ENCODE data around the gene MAP2K3.
"Not testable (repeated sequence)": the region's sequence is repeated elsewhere in the genome, so short reads cannot be mapped to it uniquely, and the experiment has no call there.

Gene MAP2K3

DNA sequence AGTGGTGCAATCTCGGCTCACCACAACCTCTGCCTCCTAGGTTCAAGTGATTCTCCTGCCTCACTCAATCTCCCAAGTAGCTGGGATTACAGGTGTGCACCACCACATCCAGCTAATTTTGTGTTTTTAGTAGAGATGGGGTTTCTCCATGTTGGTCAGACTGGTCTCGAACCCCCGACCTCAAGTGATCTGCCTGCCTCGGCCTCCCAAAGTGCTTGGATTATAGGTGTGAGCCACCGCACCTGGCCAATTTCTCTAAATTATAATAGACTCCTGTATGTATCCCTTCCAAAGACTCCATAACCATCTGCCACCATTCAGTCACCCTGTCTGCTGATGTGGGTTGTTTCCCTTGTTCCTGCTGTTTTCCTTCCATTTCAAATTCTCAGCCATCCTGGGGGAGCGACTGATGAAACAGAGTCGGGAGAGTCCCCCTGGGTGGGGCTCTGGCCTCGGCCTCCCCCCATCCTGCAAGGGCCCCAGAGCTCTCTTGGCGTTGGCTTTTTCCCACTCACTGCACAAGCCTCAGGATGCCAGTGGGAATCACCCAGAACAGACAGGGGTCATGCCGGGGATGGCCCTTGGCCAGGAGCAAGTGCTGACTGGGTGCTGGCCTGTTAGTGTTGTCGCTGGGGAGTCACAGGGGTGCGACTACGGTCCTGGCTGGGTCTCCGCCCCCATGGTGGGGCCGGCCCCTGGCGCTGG lies 25.7 kb downstream of the MAP2K3 start:
- DNase-seq (ENCODE audit: low spot score) = peak; percentile 62

DNA sequence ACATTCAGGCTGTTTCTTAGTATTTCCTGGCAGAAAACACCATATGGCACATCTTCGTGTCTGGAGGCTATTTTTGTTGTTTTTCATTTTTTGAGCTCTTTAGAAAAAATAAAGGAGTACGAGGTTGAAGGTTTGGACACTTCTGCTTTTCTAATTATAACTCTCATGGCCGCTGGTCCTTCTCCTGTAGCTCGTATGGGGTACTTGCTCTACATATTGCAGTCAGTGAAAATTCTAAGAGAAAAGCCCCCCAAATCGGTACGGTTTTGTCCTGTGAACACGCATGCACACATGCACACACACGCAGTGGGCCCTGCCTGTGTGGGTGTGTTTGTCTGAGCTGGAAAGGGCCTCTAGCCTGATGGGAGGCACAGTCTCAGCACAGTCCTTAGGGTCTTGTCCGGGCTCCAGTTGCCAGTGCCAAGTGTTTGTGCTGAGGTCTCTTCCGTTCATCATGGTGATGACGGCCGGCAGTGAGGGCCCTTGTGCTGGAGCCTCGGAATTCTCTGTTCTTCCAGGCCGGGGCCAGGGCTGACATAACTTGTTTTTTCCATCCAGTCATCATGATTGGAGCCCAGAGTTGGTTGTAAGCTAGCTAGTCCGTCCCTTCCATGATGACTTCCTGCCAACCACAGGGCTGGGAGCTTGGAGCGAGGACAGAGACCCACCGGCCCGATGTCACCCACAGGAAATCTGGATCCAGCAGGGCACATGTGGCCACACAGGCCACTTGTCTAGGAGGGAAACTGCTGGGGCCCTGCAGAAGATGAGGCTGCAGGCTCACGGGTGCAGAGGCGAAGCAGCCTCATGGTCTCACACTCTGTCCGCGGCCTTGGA lies 26.5 kb downstream of the MAP2K3 start:
- peak; percentile 58 for DNase-seq (ENCODE audit: low spot score)

DNA sequence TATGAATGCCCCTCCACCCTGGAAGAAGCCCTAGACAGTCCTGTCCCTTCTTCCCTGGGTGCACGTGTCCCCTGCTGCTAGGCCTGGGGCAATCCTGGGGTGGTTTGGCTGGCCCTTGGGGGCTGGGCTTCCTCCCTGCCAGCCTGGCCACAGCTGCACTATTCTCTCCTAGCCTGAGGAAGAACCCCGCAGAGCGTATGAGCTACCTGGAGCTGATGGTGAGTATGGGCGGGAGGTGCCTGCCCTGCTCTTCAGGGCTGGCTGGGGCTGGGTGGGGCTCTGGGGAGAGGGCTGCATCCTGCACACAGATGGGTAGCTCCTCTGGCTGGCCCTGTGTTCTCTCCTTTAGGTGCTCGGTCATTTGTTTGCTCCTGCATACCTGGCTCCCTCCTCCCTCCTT lies 28.8 kb downstream of the MAP2K3 start:
- DNase-seq (ENCODE audit: low spot score) = no peak

DNA sequence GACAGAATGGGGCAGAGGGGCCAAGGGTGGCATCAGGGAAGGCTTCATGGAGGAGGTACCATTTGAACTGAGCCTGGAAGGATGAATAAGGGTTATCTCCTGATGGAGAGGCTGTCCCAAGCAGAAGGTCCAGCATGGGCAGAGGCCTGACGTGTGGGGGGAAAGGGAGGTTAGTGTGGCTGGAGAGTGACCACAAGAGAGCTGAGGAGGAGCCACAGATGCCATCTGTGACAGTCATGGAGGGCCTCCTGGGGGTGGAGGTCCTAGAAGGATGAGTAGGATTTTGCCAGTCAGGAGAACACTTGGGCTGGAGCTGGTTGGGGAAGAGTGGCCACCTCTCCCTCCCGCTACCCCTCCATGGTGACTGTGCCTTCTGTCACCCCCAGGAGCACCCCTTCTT lies 29.2 kb downstream of the MAP2K3 start:
- DNase-seq (ENCODE audit: low spot score) = not testable (repeated sequence)

DNA sequence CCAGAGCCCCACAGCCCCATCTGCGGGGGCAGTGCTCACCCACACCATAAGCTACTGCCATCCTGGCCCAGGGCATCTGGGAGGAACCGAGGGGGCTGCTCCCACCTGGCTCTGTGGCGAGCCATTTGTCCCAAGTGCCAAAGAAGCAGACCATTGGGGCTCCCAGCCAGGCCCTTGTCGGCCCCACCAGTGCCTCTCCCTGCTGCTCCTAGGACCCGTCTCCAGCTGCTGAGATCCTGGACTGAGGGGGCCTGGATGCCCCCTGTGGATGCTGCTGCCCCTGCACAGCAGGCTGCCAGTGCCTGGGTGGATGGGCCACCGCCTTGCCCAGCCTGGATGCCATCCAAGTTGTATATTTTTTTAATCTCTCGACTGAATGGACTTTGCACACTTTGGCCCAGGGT lies 29.8 kb downstream of the MAP2K3 start:
- peak; percentile 45 for DNase-seq (ENCODE audit: low spot score)

DNA sequence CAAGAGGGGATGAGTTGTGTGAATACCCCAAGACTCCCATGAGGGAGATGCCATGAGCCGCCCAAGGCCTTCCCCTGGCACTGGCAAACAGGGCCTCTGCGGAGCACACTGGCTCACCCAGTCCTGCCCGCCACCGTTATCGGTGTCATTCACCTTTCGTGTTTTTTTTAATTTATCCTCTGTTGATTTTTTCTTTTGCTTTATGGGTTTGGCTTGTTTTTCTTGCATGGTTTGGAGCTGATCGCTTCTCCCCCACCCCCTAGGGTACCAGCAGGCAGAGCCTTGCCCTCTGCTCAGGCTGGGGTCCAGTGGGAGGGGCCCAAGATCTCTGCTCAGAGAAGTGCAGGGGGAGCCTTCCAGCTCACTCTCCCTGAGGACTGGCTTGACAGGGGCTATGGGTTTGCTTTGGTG lies 30.2 kb downstream of the MAP2K3 start:
- peak; percentile 53 for DNase-seq (ENCODE audit: low spot score)

DNA sequence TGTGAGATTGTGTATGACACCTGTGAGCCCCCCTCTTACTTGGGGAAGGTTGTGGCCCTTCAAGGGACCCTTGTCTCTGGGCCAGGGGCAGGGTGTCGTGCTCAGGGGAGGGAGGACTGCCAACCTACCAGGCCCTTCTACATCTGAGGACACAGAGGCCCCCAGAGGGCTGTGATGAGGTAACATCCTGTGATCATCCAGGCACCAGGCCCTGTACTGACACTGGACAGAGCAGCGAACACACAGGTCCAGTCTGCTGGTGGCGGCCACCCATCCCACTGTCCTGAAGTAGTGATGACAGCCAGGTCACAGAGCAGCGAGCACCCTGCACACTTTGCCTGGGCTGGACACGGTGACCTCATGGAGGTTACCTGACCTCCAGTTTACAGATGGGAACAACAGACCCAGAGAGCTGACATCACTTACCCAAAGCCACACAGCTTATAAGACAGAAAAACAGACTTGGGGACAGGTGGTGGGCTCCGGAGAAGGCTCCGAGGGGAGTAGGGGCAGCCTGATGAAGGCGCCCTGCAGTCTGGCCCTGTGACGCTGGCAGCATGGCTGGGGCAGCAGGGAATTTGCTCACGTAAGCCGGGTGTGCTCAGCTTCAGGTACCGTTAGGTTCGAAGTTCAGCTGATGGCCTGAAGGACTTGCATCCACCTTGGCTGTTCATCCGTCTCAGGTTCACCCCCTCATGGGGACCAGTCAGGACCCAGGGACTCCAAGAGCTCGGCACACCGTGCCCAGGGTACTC lies 30.9 kb downstream of the MAP2K3 start:
- peak; percentile 37 for DNase-seq (ENCODE audit: low spot score)

DNA sequence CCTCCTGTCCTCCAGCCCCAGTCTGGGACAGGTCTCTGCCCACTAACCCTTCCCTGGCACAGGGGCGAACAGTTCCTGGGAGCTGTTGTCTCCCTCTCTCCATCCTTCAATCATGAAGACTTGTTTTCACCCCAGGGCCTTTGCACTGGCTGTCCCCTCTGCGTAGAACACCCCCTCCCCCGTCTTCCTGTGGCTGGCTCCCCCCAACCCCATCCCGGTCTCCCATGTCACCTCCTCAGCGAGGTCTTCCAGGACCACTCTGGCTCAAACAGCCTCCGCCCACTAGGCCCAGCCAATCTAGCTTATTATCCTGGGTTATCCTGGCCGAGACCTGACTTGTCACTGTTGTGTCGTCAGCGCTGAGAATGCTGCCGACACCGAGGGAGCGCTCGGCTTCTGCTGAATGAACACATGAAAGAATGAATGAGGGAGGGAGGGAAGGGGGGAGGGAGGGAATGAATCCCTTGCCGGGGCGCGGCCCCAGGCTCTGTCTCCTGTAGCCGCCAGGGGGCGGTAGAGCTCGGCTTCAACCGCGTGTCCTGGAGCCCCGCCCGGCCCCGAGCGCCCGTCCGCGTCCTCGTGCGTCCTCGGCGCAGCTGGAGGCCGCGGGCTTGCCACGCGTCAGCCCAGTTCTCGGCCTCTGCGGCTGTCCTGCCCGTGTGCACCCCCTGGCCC lies 31.8 kb downstream of the MAP2K3 start:
- peak; percentile 36 for DNase-seq (ENCODE audit: low spot score)

DNA sequence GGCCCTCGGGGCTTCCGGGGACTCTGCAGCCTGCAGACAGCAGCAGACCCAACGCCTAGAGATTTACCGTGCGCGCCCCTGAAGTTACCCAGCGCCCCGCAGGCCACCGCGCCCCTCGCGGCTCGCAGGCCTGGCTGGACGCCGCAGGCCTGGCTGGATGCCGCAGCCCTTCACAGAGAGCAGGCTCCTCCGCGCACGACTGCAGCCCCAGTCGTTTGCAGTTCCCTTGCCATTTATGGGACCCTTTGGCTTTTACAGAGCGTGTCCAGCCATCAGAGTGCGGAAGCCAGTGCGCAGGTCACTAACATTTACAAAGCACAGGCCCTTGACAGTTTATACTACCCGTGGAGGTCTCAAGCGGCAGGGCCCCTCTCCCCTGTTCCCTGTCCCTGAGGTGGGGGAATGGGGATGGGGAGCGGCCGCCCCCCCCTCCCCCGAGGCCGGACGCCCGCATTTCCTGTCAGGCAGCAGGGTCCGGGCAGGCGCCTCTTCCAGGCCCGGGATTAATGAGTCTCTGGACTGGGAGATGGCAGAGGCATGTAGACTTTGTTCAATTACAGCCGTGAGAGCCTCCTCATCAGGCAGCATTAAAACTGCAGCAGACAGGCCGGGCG lies 32.5 kb downstream of the MAP2K3 start:
- DNase-seq (ENCODE audit: low spot score) = peak; percentile 75

DNA sequence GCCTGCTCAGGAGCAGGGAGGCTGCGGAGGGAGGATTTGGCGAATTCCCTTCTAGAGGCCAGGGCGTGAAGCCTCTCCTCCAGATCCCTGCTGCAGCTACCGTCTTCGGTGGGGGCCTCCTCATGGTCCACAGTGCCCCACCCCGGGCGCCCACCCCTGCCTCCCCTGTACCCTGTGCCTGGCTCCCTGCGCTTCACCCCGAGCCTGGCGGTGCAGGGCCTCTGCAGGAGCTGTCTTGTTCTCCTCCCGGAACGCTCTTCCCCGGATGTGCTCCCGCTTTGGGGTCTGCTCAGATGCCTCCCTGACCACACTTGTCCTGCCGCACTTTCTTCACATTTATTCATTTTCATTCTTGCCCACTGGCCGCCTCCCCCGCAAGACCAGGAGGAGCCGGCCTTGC lies 33.3 kb downstream of the MAP2K3 start:
- not testable (repeated sequence) for DNase-seq (ENCODE audit: low spot score)

DNA sequence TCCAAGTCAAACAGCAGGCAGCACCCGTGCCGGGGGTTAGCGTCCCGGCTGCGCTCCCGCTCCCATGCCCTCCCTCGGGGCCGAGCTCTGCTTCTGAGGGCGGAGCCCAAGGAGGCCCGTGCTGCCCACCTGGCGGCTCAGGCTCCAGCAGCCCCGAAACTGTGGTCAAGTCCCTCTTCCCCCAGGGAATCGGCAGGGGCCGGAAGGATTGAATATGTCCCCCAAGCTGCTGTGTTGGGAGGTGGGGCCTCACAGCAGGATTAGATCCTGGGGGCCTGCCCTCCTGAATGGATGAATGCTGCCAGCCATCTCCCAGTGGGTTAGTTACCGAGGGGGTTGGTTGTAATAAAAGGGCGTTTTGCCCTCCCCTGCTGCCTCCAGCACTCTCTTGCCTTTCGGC lies 33.9 kb downstream of the MAP2K3 start:
- no peak for DNase-seq (ENCODE audit: low spot score)

DNA sequence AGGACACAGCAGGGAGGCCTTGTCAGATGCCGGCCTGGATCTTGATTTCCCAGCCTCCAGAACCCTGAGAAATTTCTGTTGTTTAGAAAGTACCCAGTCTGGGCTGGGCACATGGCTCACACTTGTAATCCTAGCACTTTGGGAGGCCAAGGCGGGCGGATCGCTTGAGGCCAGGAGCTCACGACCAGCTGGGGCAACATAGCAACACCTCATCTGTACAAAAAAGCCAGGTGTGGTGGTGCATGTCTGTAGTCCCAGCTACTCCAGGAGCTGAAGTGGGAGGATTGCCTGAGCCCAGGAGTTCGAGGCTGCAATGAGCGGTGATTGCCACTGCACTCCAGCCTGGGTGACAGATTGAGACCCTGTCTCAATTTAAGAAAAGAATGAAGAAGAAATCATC lies 34.3 kb downstream of the MAP2K3 start:
- DNase-seq (ENCODE audit: low spot score) = not testable (repeated sequence)

DNA sequence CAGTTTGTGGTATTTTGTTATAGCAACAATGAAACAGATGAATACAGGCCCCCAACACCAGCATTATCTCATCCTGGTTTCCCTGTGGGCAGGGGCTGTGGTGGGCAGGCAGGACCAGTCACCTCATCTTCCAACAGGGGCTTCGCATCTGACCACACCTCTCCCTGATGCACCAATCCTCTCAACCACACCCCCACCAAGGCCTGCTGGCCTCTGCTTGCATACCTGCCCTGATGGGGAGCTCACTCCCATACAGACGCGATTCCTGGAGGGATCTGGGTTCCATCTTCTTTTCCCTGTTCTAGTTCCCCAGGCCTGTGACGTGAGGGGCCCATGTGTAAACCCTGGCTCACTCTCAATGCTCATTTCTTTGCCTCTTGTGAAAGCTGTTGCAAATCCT lies 34.7 kb downstream of the MAP2K3 start:
- DNase-seq (ENCODE audit: low spot score) = not testable (repeated sequence)

DNA sequence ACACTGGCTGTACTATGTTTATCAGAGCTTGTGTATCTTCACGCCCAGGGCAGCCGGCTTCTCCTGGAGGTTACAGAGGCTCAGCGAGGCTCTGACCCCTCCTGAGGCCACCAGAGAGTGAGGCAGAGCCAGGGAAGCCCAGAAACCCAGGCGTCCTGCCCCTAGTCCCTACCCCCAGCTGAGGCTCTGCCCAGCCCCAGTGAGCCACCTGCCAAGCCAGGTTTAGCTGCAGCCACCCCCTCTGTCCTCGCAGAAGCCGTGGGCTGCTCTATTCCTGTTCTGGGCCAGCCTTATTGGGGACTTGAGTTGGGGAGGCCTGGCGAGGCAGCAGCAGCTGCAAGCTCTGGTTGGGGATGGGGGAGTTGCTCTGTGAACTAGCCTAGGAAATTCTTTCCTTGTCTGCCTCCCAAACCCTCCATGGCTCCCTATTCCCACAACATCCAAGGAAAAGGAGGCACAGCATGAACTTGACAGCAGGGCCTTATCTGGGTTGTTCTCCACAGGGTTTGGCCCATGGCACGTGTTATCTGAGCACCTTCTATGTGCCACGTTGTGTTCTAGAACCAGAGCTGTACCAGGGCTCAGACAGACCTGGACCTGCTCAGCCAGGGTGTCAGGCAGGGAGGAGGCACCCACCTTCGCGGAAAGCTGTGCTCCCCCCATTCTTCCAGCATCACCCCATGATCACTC lies 35.3 kb downstream of the MAP2K3 start:
- DNase-seq (ENCODE audit: low spot score) = not testable (repeated sequence)

DNA sequence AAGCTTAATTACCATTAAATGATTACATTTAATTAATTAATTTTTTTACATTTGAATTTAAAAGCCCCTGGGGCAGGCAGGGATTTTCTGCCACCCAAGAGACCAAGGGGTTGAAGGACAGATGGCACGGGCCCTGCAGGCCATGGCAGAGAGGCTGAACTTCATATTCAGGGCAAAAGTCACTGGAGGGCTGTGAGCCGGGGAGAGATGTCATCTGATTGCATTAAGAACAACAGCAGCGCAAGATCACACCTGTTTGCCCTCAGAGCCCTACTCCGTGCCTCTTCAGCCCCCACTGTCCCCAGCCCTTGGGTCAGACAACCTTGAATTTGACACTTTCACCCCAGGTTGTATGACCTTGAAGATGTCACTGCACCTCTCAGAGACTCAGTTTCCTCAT lies 35.9 kb downstream of the MAP2K3 start:
- not testable (repeated sequence) for DNase-seq (ENCODE audit: low spot score)

DNA sequence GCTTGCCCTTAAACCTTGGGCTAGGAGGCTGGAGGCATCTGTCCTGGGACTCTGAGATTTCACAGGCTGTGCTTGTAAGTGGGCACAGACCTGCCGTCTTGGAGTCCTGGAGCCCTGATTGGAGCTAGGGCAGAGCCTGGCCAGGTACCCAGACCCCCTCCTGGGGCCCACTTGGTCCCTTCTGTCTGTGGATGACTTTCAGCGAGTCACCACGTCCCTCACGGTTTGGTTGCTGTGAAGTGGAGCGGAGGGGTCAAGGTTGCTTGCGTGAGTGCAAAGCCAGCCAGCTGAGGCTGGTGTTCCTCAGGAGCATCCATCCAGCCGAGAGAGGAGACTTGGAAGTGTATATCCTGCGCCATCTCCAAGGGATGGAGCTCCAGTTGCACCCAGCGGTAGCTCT lies 36.5 kb downstream of the MAP2K3 start:
- not testable (repeated sequence) for DNase-seq (ENCODE audit: low spot score)

DNA sequence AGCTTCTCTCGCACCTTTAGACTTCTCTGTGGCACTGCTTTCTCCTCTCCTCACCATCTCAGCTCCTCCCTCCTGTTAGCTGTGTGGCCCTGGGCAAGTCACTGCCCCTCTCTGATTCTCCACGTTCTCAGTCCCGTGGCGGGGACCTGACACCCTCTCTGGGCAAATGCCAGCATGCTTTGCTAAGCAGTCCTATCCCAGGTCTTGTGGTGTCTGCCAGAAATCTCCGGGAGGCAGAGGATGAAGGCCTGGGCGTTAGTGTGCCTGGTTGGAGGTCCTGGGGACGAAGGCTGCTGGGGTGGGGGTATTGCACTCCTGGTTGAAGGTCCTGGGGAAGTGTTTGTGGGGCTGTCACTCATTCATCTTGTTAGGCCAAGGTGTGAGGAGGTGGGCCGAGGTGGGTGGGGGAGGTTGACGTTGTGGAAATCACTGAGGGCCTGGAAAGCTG lies 37.3 kb downstream of the MAP2K3 start:
- DNase-seq (ENCODE audit: low spot score) = not testable (repeated sequence)

DNA sequence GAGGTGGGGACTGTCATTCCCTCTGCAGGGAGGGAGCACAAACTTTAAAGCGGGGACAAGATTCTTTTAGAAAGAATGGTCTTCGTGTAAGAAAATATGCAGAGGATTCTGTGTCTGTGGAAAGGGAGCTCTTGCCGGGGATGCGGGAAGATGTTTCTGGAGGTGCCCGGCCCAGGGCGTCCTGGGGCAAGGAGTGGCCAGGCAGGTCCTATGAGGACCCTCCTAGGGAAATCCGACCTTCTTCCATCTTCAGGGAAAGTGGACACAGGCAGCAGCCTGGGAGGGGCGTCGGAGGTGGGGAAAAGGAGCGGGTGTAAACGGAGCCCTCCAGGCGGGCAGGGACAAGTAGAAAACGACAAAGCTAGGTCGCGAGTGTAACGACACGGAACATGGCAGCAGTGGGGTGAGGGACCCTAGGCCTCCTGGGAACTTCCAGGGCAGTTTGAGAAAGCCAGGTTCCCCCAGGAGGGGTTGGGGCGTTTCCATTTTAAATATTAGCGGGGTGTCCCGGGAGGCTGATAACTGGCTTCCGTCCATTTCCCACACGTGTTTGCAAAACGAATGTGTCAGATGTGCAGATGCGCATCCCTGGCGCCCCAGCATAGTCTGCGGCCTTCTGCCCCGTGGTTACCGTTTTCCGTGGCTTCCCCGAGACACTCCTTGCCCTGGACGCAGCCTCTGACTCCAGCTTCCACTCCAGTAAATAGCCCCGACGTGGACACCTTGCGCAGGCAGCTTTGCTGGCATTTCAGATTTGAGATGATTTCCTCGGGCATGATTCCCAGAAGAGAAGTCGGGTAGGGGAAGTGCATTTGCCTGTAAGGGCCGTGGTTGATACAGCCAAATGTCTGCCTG lies 39.0 kb downstream of the MAP2K3 start:
- DNase-seq (ENCODE audit: low spot score) = not testable (repeated sequence)

DNA sequence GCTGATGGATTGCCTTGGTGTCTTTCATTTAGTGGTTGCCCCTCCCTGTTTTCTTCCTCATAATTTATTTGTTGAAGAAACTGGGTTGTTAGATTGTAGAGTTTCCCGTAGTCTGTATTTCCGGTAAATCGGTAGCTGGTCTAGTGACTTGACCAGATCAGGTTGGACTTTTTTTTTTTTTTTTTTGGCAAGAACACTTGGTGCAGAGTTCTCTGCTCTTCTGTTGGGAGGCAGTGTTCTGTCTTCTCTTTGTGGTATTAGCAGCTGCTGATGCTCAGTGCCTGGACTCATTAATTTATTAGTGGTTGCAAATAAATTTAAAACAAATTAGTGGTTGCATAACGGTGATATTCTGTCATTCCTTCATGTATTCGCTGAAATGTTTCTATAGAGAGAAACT lies 40.2 kb downstream of the MAP2K3 start:
- not testable (repeated sequence) for DNase-seq (ENCODE audit: low spot score)

DNA sequence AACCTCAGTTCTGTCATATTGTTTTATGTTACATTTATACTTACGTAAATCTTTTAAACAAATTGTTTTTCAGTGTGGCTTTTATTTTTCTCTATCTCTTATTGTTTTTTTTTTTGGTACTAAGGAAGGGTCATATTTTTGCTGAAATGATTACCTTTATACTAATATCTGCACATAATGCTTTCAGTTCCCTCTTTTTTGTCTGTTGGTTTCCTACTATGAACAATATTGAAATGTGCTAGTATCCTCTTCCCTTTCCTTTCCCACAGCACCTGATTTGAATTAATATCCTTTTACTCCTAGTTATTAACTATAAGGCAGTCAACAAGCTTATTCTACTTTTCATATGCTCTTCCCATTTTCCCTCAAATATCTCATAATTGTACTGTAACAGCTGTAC lies 43.4 kb downstream of the MAP2K3 start:
- not testable (repeated sequence) for DNase-seq (ENCODE audit: low spot score)

Data from left forelimb (tissue), 1 donor.